Amniotic stem cell (primary cell): ENCODE measurements around the gene FECH.

Experiments
- DNase-seq: peaks from one replicate; lab custom pipeline; 2025; lab: John Stamatoyannopoulos, UW

Gene FECH

GRCh38 chr18:57581301-57581934 is 5.1 kb downstream of the FECH start:
- no peak for DNase-seq

DNA sequence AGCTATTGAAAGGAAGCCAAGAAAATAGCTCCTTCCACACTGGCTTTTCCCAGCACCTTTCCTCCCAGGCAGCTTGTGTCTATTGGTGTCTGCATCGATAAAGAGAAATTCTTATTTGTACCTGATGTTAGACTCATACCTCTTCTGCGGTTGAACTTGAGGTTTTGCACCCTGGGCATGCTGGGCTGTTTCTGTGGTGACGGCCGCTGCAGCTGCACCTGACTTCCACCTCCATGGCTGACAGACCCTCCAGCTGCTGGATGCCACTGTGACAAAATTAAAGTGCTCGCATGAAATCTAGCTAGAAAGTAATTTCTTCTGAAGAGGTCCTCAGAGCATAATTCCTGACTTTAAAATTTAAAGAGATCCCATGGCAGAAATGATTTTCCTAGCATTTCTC is 6.6 kb downstream of the FECH start:
- DNase-seq = no peak

GRCh38 chr18:57576316-57576715 is 10.2 kb downstream of the FECH start:
- DNase-seq = no peak

- DNase-seq = no peak
Observed at GRCh38 chr18:57575542-57575941, 11.0 kb downstream of the FECH start.

DNA sequence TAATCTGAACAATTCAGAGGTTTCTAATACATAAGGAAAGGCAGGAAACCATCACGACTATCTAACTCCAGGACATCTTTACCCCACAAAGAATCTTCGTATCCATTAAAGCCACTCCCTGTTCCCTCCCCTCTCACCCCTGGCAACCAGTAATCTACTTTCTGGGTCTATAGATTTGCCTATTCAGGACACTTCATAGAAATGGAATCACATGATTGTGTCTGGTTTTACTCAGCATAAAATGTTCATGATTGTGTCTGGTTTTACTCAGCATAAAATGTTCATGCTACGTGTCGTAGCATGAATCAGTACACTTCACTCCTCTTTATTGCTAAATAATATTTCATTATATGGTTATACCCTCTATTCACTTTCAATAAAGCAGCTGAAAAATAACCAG is 11.6 kb downstream of the FECH start:
- DNase-seq = no peak

DNA sequence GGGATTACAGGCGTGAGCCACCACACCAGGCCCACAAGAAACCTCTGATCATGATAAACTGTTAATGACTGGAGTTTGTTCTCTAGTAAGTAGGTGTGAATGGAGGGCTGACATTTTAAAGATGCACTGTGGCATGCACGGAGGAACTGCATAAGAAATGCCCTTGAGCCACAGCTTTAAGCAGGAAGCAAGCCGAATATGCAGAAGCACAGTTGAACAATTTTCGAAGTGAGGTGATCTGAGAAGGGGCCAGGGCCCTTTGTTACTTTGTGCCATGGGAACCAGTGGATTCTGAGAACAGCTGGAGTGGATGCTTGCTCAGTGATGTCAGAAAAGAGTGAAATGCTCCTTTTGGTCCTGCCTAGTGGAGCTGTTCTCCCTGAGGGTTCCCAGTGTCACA is 16.3 kb downstream of the FECH start:
- no peak for DNase-seq

DNA sequence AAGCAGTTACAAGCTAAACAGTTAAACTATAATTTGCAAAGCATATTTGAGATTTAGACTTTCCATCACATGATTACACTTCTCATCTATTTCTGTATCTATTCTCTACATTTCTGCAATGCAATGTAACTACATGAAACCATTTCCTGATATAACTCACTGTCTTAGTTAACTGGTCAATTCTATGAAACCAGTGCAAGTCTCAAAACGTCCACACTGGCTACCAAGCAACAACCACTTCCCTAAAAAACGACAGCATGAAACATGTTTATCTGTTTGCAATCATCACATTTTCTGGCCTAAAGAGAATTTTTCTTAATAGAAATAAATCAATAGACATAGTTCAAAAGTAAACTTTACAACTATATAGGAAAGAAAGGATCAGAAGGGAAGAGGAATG is 17.4 kb downstream of the FECH start:
- no peak for DNase-seq

- no peak for DNase-seq
Observed at GRCh38 chr18:57561728-57562423, 24.6 kb downstream of the FECH start.

DNA sequence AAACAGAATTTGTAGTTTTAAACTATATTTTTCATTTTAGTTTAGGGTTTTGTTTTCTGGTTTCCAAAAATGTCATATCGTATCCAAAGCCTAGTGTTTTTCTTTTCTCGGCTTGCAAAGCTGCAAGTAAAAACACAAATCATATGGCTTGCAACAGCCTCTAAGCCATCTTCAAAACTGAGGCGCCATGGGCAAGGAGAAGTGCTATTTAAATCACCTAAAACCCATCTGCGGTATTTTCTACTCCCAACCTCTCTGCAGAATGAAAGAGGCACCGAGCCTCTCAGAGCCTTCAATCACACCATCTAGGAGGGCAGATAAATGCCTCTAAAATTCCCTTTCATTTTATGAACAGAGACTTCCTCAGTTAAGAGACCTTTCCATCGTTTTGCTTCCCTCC is 25.2 kb downstream of the FECH start:
- DNase-seq = no peak

GRCh38 chr18:57559314-57559713 is 27.2 kb downstream of the FECH start:
- DNase-seq = no peak

DNA sequence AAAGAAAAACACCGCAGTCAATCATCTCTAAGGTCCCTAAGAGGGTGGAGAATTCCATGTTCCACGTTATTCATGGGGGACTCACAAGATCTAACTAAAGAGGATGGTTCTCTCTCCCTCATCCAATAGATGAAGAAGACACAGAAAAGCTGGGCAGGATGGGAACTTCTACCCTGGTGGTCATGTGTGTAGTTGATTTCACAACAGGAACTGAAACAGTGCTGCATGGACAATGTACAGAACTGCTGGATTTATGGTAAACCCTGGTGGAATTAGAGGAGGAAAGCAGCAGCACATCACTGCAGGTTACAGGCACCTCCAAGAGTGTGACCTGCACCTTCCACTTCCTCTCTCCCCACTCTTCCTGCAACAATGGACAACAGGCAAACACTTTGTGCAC is 31.4 kb downstream of the FECH start:
- no peak for DNase-seq

- DNase-seq = no peak
Observed at GRCh38 chr18:57550510-57550909, 36.0 kb downstream of the FECH start.

DNA sequence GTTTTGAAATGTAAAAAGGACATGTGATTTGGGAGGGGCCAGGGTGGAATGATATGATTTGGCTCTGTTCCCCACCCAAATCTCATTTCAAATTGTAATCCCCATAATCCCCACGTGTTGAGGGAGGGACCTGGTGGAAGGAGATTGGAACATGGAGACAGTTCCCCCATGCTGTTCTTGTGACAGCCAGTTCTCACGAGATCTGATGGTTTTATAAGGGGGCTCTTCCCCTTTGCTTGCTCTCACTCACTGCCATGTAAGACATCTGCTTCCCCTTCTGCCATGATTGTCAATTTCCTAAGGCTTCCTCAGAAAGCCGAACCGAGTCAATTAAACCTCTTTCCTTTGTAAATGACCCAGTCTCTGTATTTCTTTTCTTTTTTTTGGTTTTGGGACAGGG is 39.2 kb downstream of the FECH start:
- DNase-seq = no peak

- DNase-seq = no peak
Observed at GRCh38 chr18:57544936-57545660, 41.4 kb downstream of the FECH start.

GRCh38 chr18:57543560-57543959 is 42.9 kb downstream of the FECH start:
- no peak for DNase-seq

- DNase-seq = peak; percentile 19
Observed at GRCh38 chr18:57542812-57543427, 43.6 kb downstream of the FECH start.

- DNase-seq = peak; percentile 21
Observed at GRCh38 chr18:57542126-57542525, 44.4 kb downstream of the FECH start.

GRCh38 chr18:57539702-57540101 is 46.8 kb downstream of the FECH start:
- no peak for DNase-seq

DNA sequence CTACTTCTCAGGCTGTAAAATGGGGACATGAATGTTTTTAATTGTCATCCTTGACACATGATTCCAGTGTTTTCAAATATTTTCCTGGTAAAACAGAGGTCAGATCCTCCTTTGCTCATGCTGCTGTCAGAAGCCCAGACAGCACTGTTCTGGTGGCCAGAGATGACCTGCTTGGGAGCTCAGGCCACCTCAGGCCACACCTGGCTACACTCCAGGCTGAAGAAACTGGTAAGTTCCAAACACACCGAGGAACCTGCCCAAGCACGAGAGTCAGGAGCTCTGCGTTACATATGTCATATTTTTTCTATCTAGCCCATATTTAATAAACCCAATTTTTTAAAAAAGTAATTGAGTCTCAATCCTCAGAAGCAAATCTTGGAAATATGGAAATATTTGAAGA is 47.9 kb downstream of the FECH start:
- DNase-seq = no peak

DNA sequence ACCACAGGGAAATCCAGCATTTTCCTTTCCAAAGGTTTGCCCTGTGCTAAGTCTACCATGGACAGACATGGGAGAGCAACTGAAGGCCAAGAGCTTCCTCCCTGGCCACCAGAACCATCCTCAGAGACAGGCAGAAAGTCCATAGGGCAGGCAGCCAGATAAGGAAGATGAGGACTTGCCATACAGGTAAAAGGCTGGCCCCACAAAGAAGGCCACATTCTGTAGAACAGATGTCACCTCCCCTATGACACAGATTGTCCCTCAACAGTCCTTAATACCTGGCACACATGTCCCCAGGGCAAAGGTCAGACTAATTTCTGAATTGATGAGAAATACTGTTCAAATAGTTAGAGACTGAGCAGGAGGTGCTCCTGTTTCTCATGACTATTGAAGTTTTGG is 52.0 kb downstream of the FECH start:
- no peak for DNase-seq

DNA sequence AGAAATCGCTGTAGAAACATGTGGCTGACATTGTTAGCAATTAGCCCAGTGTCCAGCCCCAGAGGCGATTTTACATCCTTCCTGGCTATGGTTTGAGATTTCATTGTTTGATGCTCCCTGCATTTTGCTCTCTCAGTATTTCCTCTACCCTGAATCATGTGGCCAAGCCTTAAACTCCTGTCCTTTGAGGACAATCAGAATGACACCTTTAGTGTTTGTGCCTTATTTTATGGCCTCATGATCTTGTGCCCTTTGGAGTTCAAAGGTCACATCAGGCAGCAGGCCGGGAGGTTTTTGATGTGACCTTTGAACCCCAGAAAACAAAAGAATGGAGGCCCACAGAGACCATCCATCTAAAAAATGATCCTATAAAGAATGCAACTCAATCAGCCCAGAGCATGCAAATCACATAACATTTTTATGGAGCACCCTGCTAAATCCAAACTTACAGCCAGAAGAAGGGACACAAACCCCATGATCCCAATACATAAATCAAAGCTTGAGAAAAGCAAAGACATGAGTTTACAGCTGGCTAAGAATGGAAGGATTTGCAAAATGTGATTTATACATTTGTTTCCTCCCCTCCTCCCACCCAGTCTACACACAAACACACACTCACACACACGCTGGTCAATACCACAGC is 52.5 kb downstream of the FECH start:
- no peak for DNase-seq
